GM12878 (cell line): ENCODE measurements around the gene PCK2. TPM values are rescaled to one million over a fixed set of nuclear protein-coding genes. Genes with fewer than 3 reads are reported as not detected.

ENCODE experiments used
- ATF3 ChIP-seq: IDR thresholded peaks from 2 replicates; pipeline ENCODE4 v1.6.1; 2011; ENCODE audit warnings: low read depth, mild to moderate bottlenecking, low read length, moderate library complexity, borderline replicate concordance; ENCODE audit errors: extremely low read depth
- BCL11A ChIP-seq: IDR thresholded peaks from 2 replicates; pipeline ENCODE4 v1.6.1; 2011; ENCODE audit warnings: low read depth, low read length
- CEBPZ ChIP-seq: fragments of 150-350 bp; IDR thresholded peaks from 2 replicates; pipeline ENCODE4 v1.6.1; 2016; ENCODE audit warnings: low read depth, low read length
- CREB1 ChIP-seq: IDR thresholded peaks from 2 replicates; pipeline ENCODE4 v1.6.1; 2012; ENCODE audit warnings: low read depth, mild to moderate bottlenecking, inconsistent platforms
- CREM ChIP-seq: IDR thresholded peaks from 2 replicates; pipeline ENCODE4 v1.6.1; 2014; ENCODE audit warnings: antibody characterized with exemption, low read depth
- JUNB ChIP-seq: IDR thresholded peaks from 2 replicates; pipeline ENCODE4 v1.6.1; 2016; ENCODE audit warnings: antibody characterized with exemption, mild to moderate bottlenecking
- LARP7 ChIP-seq: fragments of 450-650 bp; IDR thresholded peaks from 2 replicates; pipeline ENCODE4 v1.6.1; 2017; ENCODE audit warnings: mild to moderate bottlenecking
- MAX ChIP-seq: IDR thresholded peaks from 2 replicates; pipeline ENCODE4 v1.6.1; 2012; ENCODE audit warnings: low read depth, low read length, improper control_type of control experiment
- MEF2A ChIP-seq: IDR thresholded peaks from 2 replicates; pipeline ENCODE4 v1.6.1; 2011; ENCODE audit warnings: low read depth, mild to moderate bottlenecking, low read length, moderate library complexity; ENCODE audit not compliant: insufficient read depth
- MYC ChIP-seq: IDR thresholded peaks from 2 replicates; pipeline ENCODE4 v1.6.1; 2011; ENCODE audit warnings: mild to moderate bottlenecking, low read length, moderate library complexity, inconsistent platforms; ENCODE audit not compliant: insufficient read depth, insufficient replicate concordance, insufficient read length, severe bottlenecking
- NR2F1 ChIP-seq: fragments of 450-650 bp; conservative IDR thresholded peaks from 2 replicates; pipeline ENCODE4 v1.6.1; 2017; ENCODE audit warnings: mild to moderate bottlenecking
- PAX5 ChIP-seq: IDR thresholded peaks from 2 replicates; pipeline ENCODE4 v1.6.1; 2011; ENCODE audit warnings: low read depth, low read length, borderline replicate concordance
- RAD21 ChIP-seq: IDR thresholded peaks from 2 replicates; pipeline ENCODE4 v1.6.1; 2011; ENCODE audit warnings: mild to moderate bottlenecking, low read depth, low read length, moderate library complexity; ENCODE audit not compliant: insufficient read depth
- RAD51 ChIP-seq: fragments of 450-650 bp; IDR thresholded peaks from 2 replicates; pipeline ENCODE4 v1.6.1; 2016; ENCODE audit warnings: moderate library complexity, mild to moderate bottlenecking, inconsistent platforms
- RUNX3 ChIP-seq: IDR thresholded peaks from 2 replicates; pipeline ENCODE4 v1.6.1; 2012; ENCODE audit warnings: low read length, inconsistent platforms
- ZNF384 ChIP-seq: IDR thresholded peaks from 2 replicates; pipeline ENCODE4 v1.6.1; 2012; ENCODE audit warnings: low read depth, mild to moderate bottlenecking, low read length, improper control_type of control experiment, borderline replicate concordance
- polyA plus RNA-seq, 11 experiments: library from polyadenylated mRNA; depleted of rRNA in 4 of 11; unstranded in 6 of 11; stranded (reverse) in 5 of 11; fragments of >200 nt; fragmentation: Nextera tagmentation in 4 of 11; fragmentation: Illumina TruSeq in 1 of 11; extraction: Ambion mirVana in 4 of 11; extraction: Trizol in 1 of 11; gene quantifications; 1 replicate in 1 of 11; 2 replicates in 10 of 11; pipeline versions ENCODE4 v1.2.1 to v1.2.3, GENCODE V29; 2011 to 2016; ENCODE audit warnings: inconsistent platforms in 2 of 11, missing spikeins in 2 of 11, low read depth in 1 of 11
- total RNA-seq, 4 experiments: library from RNA; depleted of rRNA in 3 of 4; stranded (reverse); fragments of >200 nt in 3 of 4; fragmentation: Illumina TruSeq in 1 of 4; extraction: Trizol in 1 of 4; gene quantifications; 2 replicates each; pipeline versions ENCODE4 v1.2.1 to v1.2.3, GENCODE V29; 2013 to 2021
- TF ChIP-seq, protein P1 (sequence below): fragments of 450-650 bp; IDR thresholded peaks from 2 replicates; pipeline ENCODE4 v1.6.1; 2017; ENCODE audit warnings: low read depth, mild to moderate bottlenecking, moderate library complexity
- TF ChIP-seq, protein P2 (sequence below): IDR thresholded peaks from 2 replicates; pipeline ENCODE4 v1.6.1; 2011; ENCODE audit warnings: low read depth, low read length, improper control_type of control experiment, borderline replicate concordance
- TF ChIP-seq, protein P3 (sequence below): IDR thresholded peaks from 2 replicates; pipeline ENCODE4 v1.6.1; 2012; ENCODE audit warnings: low read depth, low read length, improper control_type of control experiment
- TF ChIP-seq, protein P4 (sequence below): fragments of 450-650 bp; conservative IDR thresholded peaks from 2 replicates; pipeline ENCODE4 v1.6.1; 2017; ENCODE audit warnings: mild to moderate bottlenecking, moderate library complexity

The PCK2 gene
- total and polyA plus RNA-seq, 10 of the 15 experiments (the other 5 are each of a cell fraction or from before 2014, with no cell fraction given), result 6.6 to 110 (median 44.6) TPM

- no peak for TF ChIP-seq BCL11A
- no peak for TF ChIP-seq CREM
- no peak for TF ChIP-seq ATF3
- TF ChIP-seq MAX, result no peak; the same call in 1 of the 2 replicates
- TF ChIP-seq RAD21, result no peak
- TF ChIP-seq, protein P1, sequence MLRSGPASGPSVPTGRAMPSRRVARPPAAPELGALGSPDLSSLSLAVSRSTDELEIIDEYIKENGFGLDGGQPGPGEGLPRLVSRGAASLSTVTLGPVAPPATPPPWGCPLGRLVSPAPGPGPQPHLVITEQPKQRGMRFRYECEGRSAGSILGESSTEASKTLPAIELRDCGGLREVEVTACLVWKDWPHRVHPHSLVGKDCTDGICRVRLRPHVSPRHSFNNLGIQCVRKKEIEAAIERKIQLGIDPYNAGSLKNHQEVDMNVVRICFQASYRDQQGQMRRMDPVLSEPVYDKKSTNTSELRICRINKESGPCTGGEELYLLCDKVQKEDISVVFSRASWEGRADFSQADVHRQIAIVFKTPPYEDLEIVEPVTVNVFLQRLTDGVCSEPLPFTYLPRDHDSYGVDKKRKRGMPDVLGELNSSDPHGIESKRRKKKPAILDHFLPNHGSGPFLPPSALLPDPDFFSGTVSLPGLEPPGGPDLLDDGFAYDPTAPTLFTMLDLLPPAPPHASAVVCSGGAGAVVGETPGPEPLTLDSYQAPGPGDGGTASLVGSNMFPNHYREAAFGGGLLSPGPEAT, result peak; percentile 59; the same call in 1 of the 2 replicates
- TF ChIP-seq MYC, result no peak
- no peak for TF ChIP-seq CREB1
- TF ChIP-seq ZNF384, result no peak
- TF ChIP-seq, protein P2, sequence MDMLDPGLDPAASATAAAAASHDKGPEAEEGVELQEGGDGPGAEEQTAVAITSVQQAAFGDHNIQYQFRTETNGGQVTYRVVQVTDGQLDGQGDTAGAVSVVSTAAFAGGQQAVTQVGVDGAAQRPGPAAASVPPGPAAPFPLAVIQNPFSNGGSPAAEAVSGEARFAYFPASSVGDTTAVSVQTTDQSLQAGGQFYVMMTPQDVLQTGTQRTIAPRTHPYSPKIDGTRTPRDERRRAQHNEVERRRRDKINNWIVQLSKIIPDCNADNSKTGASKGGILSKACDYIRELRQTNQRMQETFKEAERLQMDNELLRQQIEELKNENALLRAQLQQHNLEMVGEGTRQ, result no peak
- TF ChIP-seq, protein P3, sequence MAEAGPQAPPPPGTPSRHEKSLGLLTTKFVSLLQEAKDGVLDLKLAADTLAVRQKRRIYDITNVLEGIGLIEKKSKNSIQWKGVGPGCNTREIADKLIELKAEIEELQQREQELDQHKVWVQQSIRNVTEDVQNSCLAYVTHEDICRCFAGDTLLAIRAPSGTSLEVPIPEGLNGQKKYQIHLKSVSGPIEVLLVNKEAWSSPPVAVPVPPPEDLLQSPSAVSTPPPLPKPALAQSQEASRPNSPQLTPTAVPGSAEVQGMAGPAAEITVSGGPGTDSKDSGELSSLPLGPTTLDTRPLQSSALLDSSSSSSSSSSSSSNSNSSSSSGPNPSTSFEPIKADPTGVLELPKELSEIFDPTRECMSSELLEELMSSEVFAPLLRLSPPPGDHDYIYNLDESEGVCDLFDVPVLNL, result 0 out of 2 replicates have a peak, but pooled peaks have one; percentile 49
- no peak; the same call in 1 of the 2 replicates for TF ChIP-seq RUNX3
- TF ChIP-seq RAD51, result no peak
- TF ChIP-seq NR2F1, result peak; percentile 55; the same call in 1 of the 2 replicates
- TF ChIP-seq PAX5, result no peak
- TF ChIP-seq, protein P4, sequence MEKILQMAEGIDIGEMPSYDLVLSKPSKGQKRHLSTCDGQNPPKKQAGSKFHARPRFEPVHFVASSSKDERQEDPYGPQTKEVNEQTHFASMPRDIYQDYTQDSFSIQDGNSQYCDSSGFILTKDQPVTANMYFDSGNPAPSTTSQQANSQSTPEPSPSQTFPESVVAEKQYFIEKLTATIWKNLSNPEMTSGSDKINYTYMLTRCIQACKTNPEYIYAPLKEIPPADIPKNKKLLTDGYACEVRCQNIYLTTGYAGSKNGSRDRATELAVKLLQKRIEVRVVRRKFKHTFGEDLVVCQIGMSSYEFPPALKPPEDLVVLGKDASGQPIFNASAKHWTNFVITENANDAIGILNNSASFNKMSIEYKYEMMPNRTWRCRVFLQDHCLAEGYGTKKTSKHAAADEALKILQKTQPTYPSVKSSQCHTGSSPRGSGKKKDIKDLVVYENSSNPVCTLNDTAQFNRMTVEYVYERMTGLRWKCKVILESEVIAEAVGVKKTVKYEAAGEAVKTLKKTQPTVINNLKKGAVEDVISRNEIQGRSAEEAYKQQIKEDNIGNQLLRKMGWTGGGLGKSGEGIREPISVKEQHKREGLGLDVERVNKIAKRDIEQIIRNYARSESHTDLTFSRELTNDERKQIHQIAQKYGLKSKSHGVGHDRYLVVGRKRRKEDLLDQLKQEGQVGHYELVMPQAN, result peak; percentile 60
- no peak for TF ChIP-seq JUNB
- peak; percentile 86 for TF ChIP-seq LARP7
- no peak for TF ChIP-seq CEBPZ
- TF ChIP-seq MEF2A, result no peak
Measured at GRCh38 chr14:24146978-24147760, 53.1 kb downstream of the PCK2 start, which contains the start of gene RNF31 (continued).
